Measurements from ENCODE around the gene TRNP1.

- TF ChIP-seq, protein P1, sequence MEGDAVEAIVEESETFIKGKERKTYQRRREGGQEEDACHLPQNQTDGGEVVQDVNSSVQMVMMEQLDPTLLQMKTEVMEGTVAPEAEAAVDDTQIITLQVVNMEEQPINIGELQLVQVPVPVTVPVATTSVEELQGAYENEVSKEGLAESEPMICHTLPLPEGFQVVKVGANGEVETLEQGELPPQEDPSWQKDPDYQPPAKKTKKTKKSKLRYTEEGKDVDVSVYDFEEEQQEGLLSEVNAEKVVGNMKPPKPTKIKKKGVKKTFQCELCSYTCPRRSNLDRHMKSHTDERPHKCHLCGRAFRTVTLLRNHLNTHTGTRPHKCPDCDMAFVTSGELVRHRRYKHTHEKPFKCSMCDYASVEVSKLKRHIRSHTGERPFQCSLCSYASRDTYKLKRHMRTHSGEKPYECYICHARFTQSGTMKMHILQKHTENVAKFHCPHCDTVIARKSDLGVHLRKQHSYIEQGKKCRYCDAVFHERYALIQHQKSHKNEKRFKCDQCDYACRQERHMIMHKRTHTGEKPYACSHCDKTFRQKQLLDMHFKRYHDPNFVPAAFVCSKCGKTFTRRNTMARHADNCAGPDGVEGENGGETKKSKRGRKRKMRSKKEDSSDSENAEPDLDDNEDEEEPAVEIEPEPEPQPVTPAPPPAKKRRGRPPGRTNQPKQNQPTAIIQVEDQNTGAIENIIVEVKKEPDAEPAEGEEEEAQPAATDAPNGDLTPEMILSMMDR (IDR thresholded peaks at IDR 0.05) = no peak
- no peak for TF ChIP-seq POLR2A (IDR thresholded peaks at IDR 0.05)
These were observed 28.3 kb upstream of the TRNP1 start for GRCh38 chr1:26965213-26965612.
